Adipocyte (in vitro differentiated cells): ENCODE measurements around the gene APOH.
A peak's percentile ranks its signal among the peaks of the same experiment; 100 is the strongest.

Experiments
- DNase-seq: peaks from one replicate; pipeline ENCODE4 v3.0.0-alpha.2; 2015; ENCODE audit warnings: low read depth
- H3K27me3 ChIP-seq: replicated peaks from 2 replicates; pipeline ENCODE4 v1.7.0; 2013; ENCODE audit warnings: mild to moderate bottlenecking, low read length, moderate library complexity; ENCODE audit not compliant: control insufficient read depth, insufficient read depth
- H3K36me3 ChIP-seq: 2 replicates; pipeline ENCODE4 v1.7.0; 2013; ENCODE audit warnings: low read length, mild to moderate bottlenecking, moderate library complexity; ENCODE audit not compliant: control insufficient read depth, insufficient read depth, severe bottlenecking
- H3K4me1 ChIP-seq: 2 replicates; pipeline ENCODE4 v1.7.0; 2013; ENCODE audit warnings: mild to moderate bottlenecking, low read length, moderate library complexity; ENCODE audit not compliant: control insufficient read depth, insufficient read depth
- H3K4me3 ChIP-seq: 2 replicates; pipeline ENCODE4 v1.7.0; 2013; ENCODE audit warnings: mild to moderate bottlenecking, low read length, moderate library complexity
- H3K9ac ChIP-seq: 2 replicates; pipeline ENCODE4 v1.7.0; 2013; ENCODE audit warnings: mild to moderate bottlenecking, low read length, moderate library complexity
- H3K9me3 ChIP-seq: 2 replicates; pipeline ENCODE4 v1.7.0; 2013; ENCODE audit warnings: mild to moderate bottlenecking, low read length, moderate library complexity; ENCODE audit not compliant: control insufficient read depth

Gene APOH

DNA sequence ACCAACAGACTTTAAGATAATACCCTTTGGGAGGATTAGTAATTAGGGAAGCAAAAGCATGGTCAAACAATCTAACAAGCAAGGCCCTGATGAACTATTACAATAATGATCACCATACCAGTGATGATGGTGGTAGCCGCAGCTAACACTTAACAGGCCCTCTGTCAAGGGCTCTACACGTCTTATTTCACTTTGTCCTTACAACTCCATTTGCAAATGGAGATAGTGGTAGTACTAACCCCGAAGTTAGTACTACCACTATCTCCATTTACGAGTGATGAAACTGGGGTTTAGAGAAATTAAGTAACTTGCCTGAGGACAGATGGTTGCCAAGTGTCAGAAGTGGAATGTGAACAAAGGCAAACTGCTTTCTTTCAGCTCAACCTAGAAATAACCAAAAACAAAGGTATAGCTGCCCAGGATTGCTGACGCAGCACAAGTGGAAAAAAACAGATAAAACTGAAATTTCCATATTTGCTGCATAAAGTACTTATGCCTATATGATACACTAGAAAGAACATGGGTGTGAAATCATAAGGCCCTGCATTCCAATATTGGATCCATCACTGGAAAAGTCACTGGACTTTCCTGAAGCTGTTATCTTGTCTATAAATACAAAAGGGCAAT, 61.9 kb downstream of the APOH start:
- Histone ChIP-seq H3K4me3 (no peak overlapping the region), H3K27me3 (no peaks in the 10 kb centered on the region), H3K36me3 (no peaks in the 10 kb centered on the region), H3K9ac (no peak overlapping the region), H3K9me3 (no peaks in the 10 kb centered on the region), H3K4me1 (peaks cover 8% of the 10 kb centered on the region)
- no peak for DNase-seq

DNA sequence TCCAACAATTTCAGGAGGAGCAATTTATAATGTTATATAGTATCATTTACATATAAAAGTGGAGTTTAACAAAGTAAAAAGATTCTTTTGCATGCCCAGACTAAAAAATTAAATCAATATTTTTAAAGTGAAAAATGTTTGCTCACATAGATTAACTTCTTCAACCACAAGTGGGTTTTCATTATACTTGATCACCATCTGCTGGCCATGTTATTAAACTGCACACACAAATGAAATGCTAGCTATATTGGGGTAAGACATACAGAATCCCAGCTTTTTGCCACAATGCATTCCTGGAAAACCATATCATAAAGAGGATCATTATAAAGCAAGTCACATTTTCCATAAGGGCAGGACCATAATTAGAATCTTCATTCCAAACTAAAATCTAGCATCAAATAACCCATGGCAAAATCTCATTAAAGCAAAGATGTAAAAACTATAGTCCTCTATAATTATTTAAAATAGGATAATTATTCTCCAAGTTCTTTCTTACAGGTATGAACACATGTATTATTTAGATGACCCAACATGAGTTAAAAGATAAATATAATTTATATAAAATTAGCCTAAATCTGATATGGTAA, 63.6 kb downstream of the APOH start:
- H3K9me3 ChIP-seq = no peaks in the 10 kb centered on the region
- H3K4me1 ChIP-seq = peaks cover 8% of the 10 kb centered on the region
- peak; percentile 78 for DNase-seq
- no peak overlapping the region for H3K4me3 ChIP-seq
- no peaks in the 10 kb centered on the region for H3K27me3 ChIP-seq
- H3K36me3 ChIP-seq = no peaks in the 10 kb centered on the region
- H3K9ac ChIP-seq = no peak overlapping the region
